ENCODE results near the gene OIT3.
"Not testable (repeated sequence)": the region's sequence is repeated elsewhere in the genome, so short reads cannot be mapped to it uniquely, and the experiment has no call there.

Gene OIT3

DNA sequence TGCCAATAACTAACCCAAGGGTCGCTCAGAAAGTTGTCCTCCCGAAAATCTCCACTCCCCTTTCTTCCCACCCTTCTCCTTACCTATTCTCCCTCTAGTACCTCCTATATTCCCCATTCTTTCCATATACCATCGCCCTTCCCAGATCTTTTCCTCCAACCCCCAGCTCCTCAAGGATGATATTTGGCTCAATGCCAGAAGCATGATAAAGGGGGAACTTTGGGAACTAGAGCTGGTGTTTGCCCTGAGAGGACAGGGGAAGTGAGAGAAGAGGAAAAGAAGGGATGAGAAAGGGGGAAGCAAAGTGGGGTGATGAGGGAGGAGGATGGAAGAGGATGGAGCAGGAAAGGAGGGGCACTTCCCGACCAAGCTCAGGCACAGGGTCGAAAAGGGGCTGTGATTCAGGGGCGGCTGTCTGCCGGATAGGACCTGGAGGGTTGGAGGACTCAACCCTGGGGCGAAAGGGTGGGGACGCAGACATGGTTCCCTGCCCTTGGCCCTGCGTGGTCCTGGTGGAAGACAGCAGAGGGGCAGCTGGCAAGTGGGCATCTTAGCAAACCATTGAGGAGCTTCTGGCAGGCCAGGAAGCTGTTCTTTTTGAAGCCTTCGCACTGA lies 1.8 kb downstream of the OIT3 start:
- Histone ChIP-seq H3K4me3 (ENCODE audit: low read depth, low read length) (no peak overlapping the region), H3K79me2 (ENCODE audit: control insufficient read depth, insufficient read depth, low read length, unreplicated experiment) (no peaks in the 10 kb centered on the region), H2AFZ (ENCODE audit: low read length, unreplicated experiment) (no peak overlapping the region), H3K36me3 (ENCODE audit: insufficient read depth, low read length) (no peaks in the 10 kb centered on the region), H3K27ac (ENCODE audit: low read depth, low read length) (no peak overlapping the region), H3K4me1 (ENCODE audit: control insufficient read depth, insufficient read depth, low read length, unreplicated experiment) (no peaks in the 10 kb centered on the region), H3K27me3 (ENCODE audit: insufficient read depth, low read length) (no peaks in the 10 kb centered on the region)

DNA sequence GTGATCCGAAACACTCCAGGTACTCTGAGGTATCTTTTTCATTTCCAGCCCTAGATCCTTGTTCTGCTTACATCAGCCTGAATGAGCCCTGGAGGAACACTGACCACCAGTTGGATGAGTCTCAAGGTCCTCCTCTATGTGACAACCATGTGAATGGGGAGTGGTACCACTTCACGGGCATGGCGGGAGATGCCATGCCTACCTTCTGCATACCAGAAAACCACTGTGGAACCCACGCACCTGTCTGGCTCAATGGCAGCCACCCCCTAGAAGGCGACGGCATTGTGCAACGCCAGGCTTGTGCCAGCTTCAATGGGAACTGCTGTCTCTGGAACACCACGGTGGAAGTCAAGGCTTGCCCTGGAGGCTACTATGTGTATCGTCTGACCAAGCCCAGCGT lies 5.1 kb downstream of the OIT3 start:
- Histone ChIP-seq H3K36me3 (ENCODE audit: insufficient read depth, low read length) (no peaks in the 10 kb centered on the region), H2AFZ (ENCODE audit: low read length, unreplicated experiment) (no peak overlapping the region), H3K4me1 (ENCODE audit: control insufficient read depth, insufficient read depth, low read length, unreplicated experiment) (no peaks in the 10 kb centered on the region), H3K79me2 (ENCODE audit: control insufficient read depth, insufficient read depth, low read length, unreplicated experiment) (no peaks in the 10 kb centered on the region), H3K4me3 (ENCODE audit: low read depth, low read length) (no peak overlapping the region), H3K27ac (ENCODE audit: low read depth, low read length) (no peak overlapping the region), H3K27me3 (ENCODE audit: insufficient read depth, low read length) (no peaks in the 10 kb centered on the region)

- Histone ChIP-seq H3K27ac (ENCODE audit: low read depth, low read length) (no peak overlapping the region), H3K4me1 (ENCODE audit: control insufficient read depth, insufficient read depth, low read length, unreplicated experiment) (no peaks in the 10 kb centered on the region), H3K4me3 (ENCODE audit: low read depth, low read length) (no peak overlapping the region), H3K27me3 (ENCODE audit: insufficient read depth, low read length) (no peaks in the 10 kb centered on the region), H3K79me2 (ENCODE audit: control insufficient read depth, insufficient read depth, low read length, unreplicated experiment) (no peaks in the 10 kb centered on the region), H3K36me3 (ENCODE audit: insufficient read depth, low read length) (no peaks in the 10 kb centered on the region), H2AFZ (ENCODE audit: low read length, unreplicated experiment) (no peak overlapping the region)
These were observed 6.0 kb downstream of the OIT3 start for GRCh38 chr10:72899545-72899944.

GRCh38 chr10:72903941-72904446 lies 10.5 kb downstream of the OIT3 start:
- H3K4me1 ChIP-seq (ENCODE audit: control insufficient read depth, insufficient read depth, low read length, unreplicated experiment); H3K27me3 ChIP-seq (ENCODE audit: insufficient read depth, low read length); H2AFZ ChIP-seq (ENCODE audit: low read length, unreplicated experiment); H3K79me2 ChIP-seq (ENCODE audit: control insufficient read depth, insufficient read depth, low read length, unreplicated experiment); H3K27ac ChIP-seq (ENCODE audit: low read depth, low read length); H3K4me3 ChIP-seq (ENCODE audit: low read depth, low read length); H3K36me3 ChIP-seq (ENCODE audit: insufficient read depth, low read length): not testable (repeated sequence)

DNA sequence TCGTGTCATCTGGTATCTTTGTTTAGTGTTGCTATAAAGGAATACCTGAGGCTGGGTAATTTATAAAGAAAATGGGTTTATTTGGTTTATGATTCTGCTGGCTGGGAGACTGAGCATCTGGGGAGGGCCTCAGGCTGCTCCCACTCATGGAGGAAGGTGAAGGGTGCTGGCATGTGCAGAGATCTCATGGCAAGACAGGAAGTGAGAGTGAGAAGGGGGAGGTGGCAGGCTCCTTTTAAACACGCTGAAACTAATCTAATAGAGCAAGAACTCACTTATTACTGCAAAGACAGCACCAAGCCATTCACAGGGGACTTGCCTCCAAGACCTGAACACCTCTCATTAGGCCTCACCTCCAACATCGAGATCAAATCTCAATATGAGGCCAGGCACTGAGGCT lies 11.3 kb downstream of the OIT3 start:
- Histone ChIP-seq H3K27ac (ENCODE audit: low read depth, low read length) (no peak overlapping the region), H3K36me3 (ENCODE audit: insufficient read depth, low read length) (no peaks in the 10 kb centered on the region), H2AFZ (ENCODE audit: low read length, unreplicated experiment) (no peak overlapping the region), H3K4me3 (ENCODE audit: low read depth, low read length) (no peak overlapping the region), H3K79me2 (ENCODE audit: control insufficient read depth, insufficient read depth, low read length, unreplicated experiment) (no peaks in the 10 kb centered on the region), H3K4me1 (ENCODE audit: control insufficient read depth, insufficient read depth, low read length, unreplicated experiment) (no peaks in the 10 kb centered on the region), H3K27me3 (ENCODE audit: insufficient read depth, low read length) (no peaks in the 10 kb centered on the region)

- H3K79me2 ChIP-seq (ENCODE audit: control insufficient read depth, insufficient read depth, low read length, unreplicated experiment), result no peaks in the 10 kb centered on the region
- H3K27ac ChIP-seq (ENCODE audit: low read depth, low read length), result no peak overlapping the region
- H3K36me3 ChIP-seq (ENCODE audit: insufficient read depth, low read length), result no peaks in the 10 kb centered on the region
- no peak overlapping the region for H2AFZ ChIP-seq (ENCODE audit: low read length, unreplicated experiment)
- H3K4me3 ChIP-seq (ENCODE audit: low read depth, low read length), result no peak overlapping the region
- no peaks in the 10 kb centered on the region for H3K4me1 ChIP-seq (ENCODE audit: control insufficient read depth, insufficient read depth, low read length, unreplicated experiment)
- no peaks in the 10 kb centered on the region for H3K27me3 ChIP-seq (ENCODE audit: insufficient read depth, low read length)
These were observed 12.9 kb downstream of the OIT3 start for GRCh38 chr10:72906446-72906845.

DNA sequence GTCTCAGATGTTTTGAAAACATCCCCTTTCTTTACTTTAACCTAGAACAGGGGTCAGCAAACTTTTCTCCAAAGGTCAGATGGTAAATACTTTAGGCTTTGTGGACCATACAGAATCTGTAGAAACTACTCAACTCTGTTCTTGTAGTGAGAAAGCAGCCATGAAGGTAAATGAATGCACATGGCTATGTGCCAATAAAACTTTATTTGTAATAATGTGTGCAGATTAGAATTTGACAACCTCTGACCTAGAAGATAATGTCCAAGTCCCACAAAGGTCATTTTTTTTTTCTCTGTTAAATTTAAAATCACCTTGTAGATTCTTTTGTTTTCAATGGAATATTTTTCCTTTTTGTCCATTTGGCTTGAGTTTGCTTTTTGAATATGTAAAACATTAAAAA lies 17.2 kb downstream of the OIT3 start:
- Histone ChIP-seq H3K27ac (ENCODE audit: low read depth, low read length) (no peak overlapping the region), H3K4me3 (ENCODE audit: low read depth, low read length) (no peak overlapping the region), H2AFZ (ENCODE audit: low read length, unreplicated experiment) (no peak overlapping the region), H3K79me2 (ENCODE audit: control insufficient read depth, insufficient read depth, low read length, unreplicated experiment) (no peaks in the 10 kb centered on the region), H3K4me1 (ENCODE audit: control insufficient read depth, insufficient read depth, low read length, unreplicated experiment) (no peaks in the 10 kb centered on the region), H3K27me3 (ENCODE audit: insufficient read depth, low read length) (no peaks in the 10 kb centered on the region), H3K36me3 (ENCODE audit: insufficient read depth, low read length) (no peaks in the 10 kb centered on the region)

DNA sequence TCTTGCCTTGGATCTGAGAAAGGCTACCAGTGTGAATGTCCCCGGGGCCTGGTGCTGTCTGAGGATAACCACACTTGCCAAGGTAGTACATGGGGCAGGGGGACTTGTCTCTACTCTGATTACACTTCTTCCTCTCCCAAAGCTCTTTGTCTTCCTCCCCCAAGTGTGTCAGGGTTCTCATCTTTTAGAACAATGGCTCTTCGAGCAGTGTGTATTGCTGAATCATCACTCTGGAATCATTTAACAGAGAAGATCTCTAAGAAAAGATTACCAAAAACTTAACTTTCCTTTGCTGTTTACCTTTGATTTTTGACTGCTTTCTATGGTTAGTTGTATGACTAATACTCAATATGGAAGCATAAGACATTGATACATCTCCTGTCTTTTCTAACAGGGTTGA lies 18.2 kb downstream of the OIT3 start:
- no peaks in the 10 kb centered on the region for H3K79me2 ChIP-seq (ENCODE audit: control insufficient read depth, insufficient read depth, low read length, unreplicated experiment)
- H3K4me3 ChIP-seq (ENCODE audit: low read depth, low read length), result no peak overlapping the region
- no peak overlapping the region for H2AFZ ChIP-seq (ENCODE audit: low read length, unreplicated experiment)
- H3K36me3 ChIP-seq (ENCODE audit: insufficient read depth, low read length), result no peaks in the 10 kb centered on the region
- no peaks in the 10 kb centered on the region for H3K4me1 ChIP-seq (ENCODE audit: control insufficient read depth, insufficient read depth, low read length, unreplicated experiment)
- no peaks in the 10 kb centered on the region for H3K27me3 ChIP-seq (ENCODE audit: insufficient read depth, low read length)
- no peak overlapping the region for H3K27ac ChIP-seq (ENCODE audit: low read depth, low read length)

GRCh38 chr10:72912736-72913135 lies 19.2 kb downstream of the OIT3 start:
- H3K4me3 ChIP-seq (ENCODE audit: low read depth, low read length), result no peak overlapping the region
- no peak overlapping the region for H2AFZ ChIP-seq (ENCODE audit: low read length, unreplicated experiment)
- H3K4me1 ChIP-seq (ENCODE audit: control insufficient read depth, insufficient read depth, low read length, unreplicated experiment), result no peaks in the 10 kb centered on the region
- no peaks in the 10 kb centered on the region for H3K27me3 ChIP-seq (ENCODE audit: insufficient read depth, low read length)
- no peak overlapping the region for H3K27ac ChIP-seq (ENCODE audit: low read depth, low read length)
- H3K79me2 ChIP-seq (ENCODE audit: control insufficient read depth, insufficient read depth, low read length, unreplicated experiment), result no peaks in the 10 kb centered on the region
- H3K36me3 ChIP-seq (ENCODE audit: insufficient read depth, low read length), result no peaks in the 10 kb centered on the region

- Histone ChIP-seq H3K27ac (ENCODE audit: low read depth, low read length) (no peak overlapping the region), H3K4me1 (ENCODE audit: control insufficient read depth, insufficient read depth, low read length, unreplicated experiment) (no peaks in the 10 kb centered on the region), H3K27me3 (ENCODE audit: insufficient read depth, low read length) (no peaks in the 10 kb centered on the region), H3K79me2 (ENCODE audit: control insufficient read depth, insufficient read depth, low read length, unreplicated experiment) (no peaks in the 10 kb centered on the region), H3K36me3 (ENCODE audit: insufficient read depth, low read length) (no peaks in the 10 kb centered on the region), H3K4me3 (ENCODE audit: low read depth, low read length) (no peak overlapping the region), H2AFZ (ENCODE audit: low read length, unreplicated experiment) (no peak overlapping the region)
These were observed 19.7 kb downstream of the OIT3 start for GRCh38 chr10:72913287-72913686.

GRCh38 chr10:72917201-72917600 lies 23.7 kb downstream of the OIT3 start:
- not testable (repeated sequence) for H3K79me2 ChIP-seq (ENCODE audit: control insufficient read depth, insufficient read depth, low read length, unreplicated experiment); H3K27me3 ChIP-seq (ENCODE audit: insufficient read depth, low read length); H3K4me3 ChIP-seq (ENCODE audit: low read depth, low read length); H3K27ac ChIP-seq (ENCODE audit: low read depth, low read length); H3K36me3 ChIP-seq (ENCODE audit: insufficient read depth, low read length); H3K4me1 ChIP-seq (ENCODE audit: control insufficient read depth, insufficient read depth, low read length, unreplicated experiment); H2AFZ ChIP-seq (ENCODE audit: low read length, unreplicated experiment)

Measured in ACC112 (cell line).